ENCODE data around the gene TSC22D2.
A peak's percentile ranks its signal among the peaks of the same experiment; 100 is the strongest.

TSC22D2 gene

GRCh38 chr3:150408221-150409124, at the start of gene TSC22D2:
TSC22D2 (plus strand) TSS chr3:150408298; CDS start chr3:150409351, 1,053 bp downstream.
- no peak for TF ChIP-seq CTCF (IDR thresholded peaks at IDR 0.05; ENCODE audit: low read length, missing control alignments)
- DNase-seq (ENCODE audit: low read depth) = peak; percentile 95
- H3K4me3 ChIP-seq (replicated peaks; ENCODE audit: low read depth, low read length) = peak within 1 kb of the TSS; percentile 93

DNA sequence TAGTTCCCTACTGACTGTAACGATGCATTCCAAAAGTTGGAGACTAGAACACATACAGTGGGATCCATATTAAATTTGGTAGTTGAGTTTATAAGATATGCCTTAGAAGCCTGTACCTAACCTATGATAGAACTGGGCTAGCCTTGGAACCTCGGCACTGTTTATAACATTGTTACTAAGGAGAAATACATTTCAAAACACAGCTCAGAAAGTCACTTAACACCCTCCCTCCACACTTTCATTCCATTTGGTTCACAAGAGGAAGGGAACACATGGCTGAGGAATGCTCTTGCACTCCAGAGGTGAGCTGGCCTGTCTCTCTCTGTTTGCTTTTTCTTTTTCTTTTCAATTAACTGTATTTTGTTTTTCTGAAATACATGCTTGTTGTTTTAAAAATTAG, 48.7 kb upstream of the TSC22D2 start:
- peak; percentile 28 for DNase-seq (ENCODE audit: low read depth)
- no peak for TF ChIP-seq CTCF (IDR thresholded peaks at IDR 0.05; ENCODE audit: low read length, missing control alignments)
- H3K4me3 ChIP-seq (replicated peaks; ENCODE audit: low read depth, low read length) = no peak overlapping the region

DNA sequence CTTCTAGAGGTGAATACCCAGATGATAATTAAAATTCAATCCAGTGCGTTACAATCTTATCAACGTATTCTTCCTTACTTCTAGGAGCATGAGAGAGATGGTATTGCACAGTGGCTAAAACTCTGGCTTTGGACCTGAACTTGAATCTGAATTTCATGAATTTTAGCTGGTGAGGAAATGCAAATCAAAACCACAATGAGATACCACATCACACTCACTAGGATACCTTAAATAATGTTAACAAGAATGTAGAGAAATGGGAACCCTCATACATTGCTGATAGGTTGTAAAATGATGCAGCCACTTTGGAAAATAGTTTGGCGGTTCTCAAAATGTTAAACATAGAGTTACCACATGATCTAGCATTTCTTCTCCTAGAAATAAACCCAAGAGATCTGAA, 47.1 kb upstream of the TSC22D2 start:
- no peak overlapping the region for H3K4me3 ChIP-seq (replicated peaks; ENCODE audit: low read depth, low read length)
- no peak for TF ChIP-seq CTCF (IDR thresholded peaks at IDR 0.05; ENCODE audit: low read length, missing control alignments)
- DNase-seq (ENCODE audit: low read depth) = no peak

- no peak for TF ChIP-seq CTCF (IDR thresholded peaks at IDR 0.05; ENCODE audit: low read length, missing control alignments)
- no peak for DNase-seq (ENCODE audit: low read depth)
- no peak overlapping the region for H3K4me3 ChIP-seq (replicated peaks; ENCODE audit: low read depth, low read length)
Observed at GRCh38 chr3:150362515-150363302, 45.4 kb upstream of the TSC22D2 start.

GRCh38 chr3:150363420-150363819, 44.7 kb upstream of the TSC22D2 start:
- TF ChIP-seq CTCF (IDR thresholded peaks at IDR 0.05; ENCODE audit: low read length, missing control alignments) = no peak
- no peak overlapping the region for H3K4me3 ChIP-seq (replicated peaks; ENCODE audit: low read depth, low read length)
- DNase-seq (ENCODE audit: low read depth) = no peak

- no peak overlapping the region for H3K4me3 ChIP-seq (replicated peaks; ENCODE audit: low read depth, low read length)
- TF ChIP-seq CTCF (IDR thresholded peaks at IDR 0.05; ENCODE audit: low read length, missing control alignments) = no peak
- DNase-seq (ENCODE audit: low read depth) = peak; percentile 52
Observed at GRCh38 chr3:150365132-150365604, 42.9 kb upstream of the TSC22D2 start.
